ENCODE measurements around the gene TIAM2. TPM values are rescaled to one million over a fixed set of nuclear protein-coding genes. Genes with fewer than 3 reads are reported as not detected.

TIAM2 gene
- total and polyA plus RNA-seq, 8 donors, result 1.1 to 44.2 (median 5.5) TPM

DNA sequence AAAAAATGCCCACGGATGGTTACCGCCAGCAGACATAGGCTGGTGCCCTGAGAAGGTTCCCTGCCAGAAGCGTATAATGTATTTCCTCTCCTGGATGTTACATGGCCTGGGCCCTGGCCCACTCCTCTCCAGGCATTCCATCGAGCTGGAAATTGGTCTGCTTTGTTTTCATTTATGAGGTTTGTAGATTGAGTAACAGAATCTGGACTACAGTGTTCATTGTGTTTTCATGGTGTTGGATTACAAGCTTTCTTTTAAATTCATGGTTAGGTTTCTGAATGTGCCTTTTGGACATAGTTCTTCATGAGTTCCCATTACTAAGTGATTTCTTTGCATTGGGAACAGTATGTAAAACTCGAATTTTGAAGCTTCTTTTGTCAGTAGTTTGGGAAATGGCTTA lies 6.4 kb downstream of the TIAM2 start:
- 67 to 79% (median 73%) methylated on average over 5 of the region's 5 CpGs for WGBS, 5 donors
- no peaks in the 10 kb centered on the region for H3K36me3 ChIP-seq
- peaks cover 0 to 33% (median 13%) of the 10 kb centered on the region in 4 donors for H3K4me1 ChIP-seq
- DNase-seq, result no peak
- H3K27ac ChIP-seq, result no peak overlapping the region
- no peak overlapping the region for H3K4me3 ChIP-seq
- peaks cover 0 to 7% (median 0%) of the 10 kb centered on the region in 3 donors for H3K27me3 ChIP-seq
- TF ChIP-seq, protein P1, sequence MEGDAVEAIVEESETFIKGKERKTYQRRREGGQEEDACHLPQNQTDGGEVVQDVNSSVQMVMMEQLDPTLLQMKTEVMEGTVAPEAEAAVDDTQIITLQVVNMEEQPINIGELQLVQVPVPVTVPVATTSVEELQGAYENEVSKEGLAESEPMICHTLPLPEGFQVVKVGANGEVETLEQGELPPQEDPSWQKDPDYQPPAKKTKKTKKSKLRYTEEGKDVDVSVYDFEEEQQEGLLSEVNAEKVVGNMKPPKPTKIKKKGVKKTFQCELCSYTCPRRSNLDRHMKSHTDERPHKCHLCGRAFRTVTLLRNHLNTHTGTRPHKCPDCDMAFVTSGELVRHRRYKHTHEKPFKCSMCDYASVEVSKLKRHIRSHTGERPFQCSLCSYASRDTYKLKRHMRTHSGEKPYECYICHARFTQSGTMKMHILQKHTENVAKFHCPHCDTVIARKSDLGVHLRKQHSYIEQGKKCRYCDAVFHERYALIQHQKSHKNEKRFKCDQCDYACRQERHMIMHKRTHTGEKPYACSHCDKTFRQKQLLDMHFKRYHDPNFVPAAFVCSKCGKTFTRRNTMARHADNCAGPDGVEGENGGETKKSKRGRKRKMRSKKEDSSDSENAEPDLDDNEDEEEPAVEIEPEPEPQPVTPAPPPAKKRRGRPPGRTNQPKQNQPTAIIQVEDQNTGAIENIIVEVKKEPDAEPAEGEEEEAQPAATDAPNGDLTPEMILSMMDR (IDR thresholded peaks at IDR 0.05), result no peak
- no peak for TF ChIP-seq EP300 (IDR thresholded peaks at IDR 0.05)
- TF ChIP-seq POLR2A (IDR thresholded peaks at IDR 0.05), result no peak
- intact Hi-C loops (cut with DNase I; ENCODE audit: low total_unique reads), result no loop called here
- no peaks in the 10 kb centered on the region for H3K9me3 ChIP-seq

DNA sequence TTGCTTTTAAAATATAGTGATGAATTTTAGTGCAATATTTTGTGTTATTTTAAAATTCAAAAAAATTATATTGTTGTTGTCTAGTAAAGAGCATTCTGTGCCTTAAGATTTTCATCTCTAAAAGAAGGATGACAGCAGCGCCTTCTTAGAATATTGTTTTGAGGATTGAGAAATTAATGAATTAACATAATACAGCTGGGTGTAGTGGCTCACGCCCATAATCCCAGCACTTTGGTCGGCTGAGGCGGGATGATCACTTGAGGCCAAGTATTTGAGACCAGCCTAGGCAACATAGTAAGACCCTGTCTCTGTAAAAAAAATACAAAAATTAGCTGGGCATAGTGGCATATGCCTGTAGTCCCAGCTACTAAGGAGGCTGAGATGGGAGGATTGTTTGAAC lies 6.8 kb downstream of the TIAM2 start:
- WGBS, 5 donors, result 73 to 95% (median 86%) methylated on average over 4 of the region's 4 CpGs
- H3K4me1 ChIP-seq, result peaks cover 0 to 30% (median 10%) of the 10 kb centered on the region in 4 donors

DNA sequence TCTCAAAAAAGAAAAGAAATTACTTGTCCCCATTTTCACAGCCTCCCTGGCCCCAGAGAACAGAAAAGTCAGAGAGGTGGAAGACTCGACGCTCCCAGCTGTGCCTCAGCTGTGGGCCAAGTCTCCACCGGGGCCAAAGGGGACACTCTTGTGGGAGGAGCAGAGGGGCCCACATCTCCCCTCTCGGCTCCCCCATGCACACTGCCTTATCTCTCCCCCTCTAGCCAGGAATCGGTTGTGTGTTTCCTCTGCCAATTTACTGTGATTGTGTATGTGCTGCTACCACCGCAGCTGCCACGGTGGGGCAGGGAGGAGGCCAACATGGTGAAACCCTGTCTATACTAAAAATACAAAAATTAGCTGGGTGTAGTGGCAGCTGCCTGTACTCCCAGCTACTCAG lies 8.4 kb downstream of the TIAM2 start:
- Histone ChIP-seq H3K36me3 (no peaks in the 10 kb centered on the region), H3K4me1 (peaks cover 0 to 17% (median under 1%) of the 10 kb centered on the region in 4 donors), H3K4me3 (no peak overlapping the region), H3K9me3 (no peaks in the 10 kb centered on the region), H3K27ac (no peak overlapping the region), H3K27me3 (no peaks in the 10 kb centered on the region)
- intact Hi-C loops (cut with DNase I; ENCODE audit: low total_unique reads), result no loop called here
- WGBS, 5 donors, result 18 to 75% (median 45%) methylated on average over 3 to 7 of the region's 7 CpGs
- no peak for TF ChIP-seq POLR2A (IDR thresholded peaks at IDR 0.05)
- peak in 1 of 2 donors; percentile 38 for DNase-seq

More for the DNA sequence above, 6.8 kb downstream of the TIAM2 start:
- H3K36me3 ChIP-seq, result no peaks in the 10 kb centered on the region
- H3K27me3 ChIP-seq, result peaks cover 0 to 3% (median 0%) of the 10 kb centered on the region in 3 donors
- DNase-seq, result no peak
- intact Hi-C loops (cut with DNase I; ENCODE audit: low total_unique reads), result no loop called here
- no peak overlapping the region for H3K4me3 ChIP-seq
- no peaks in the 10 kb centered on the region for H3K9me3 ChIP-seq
- no peak overlapping the region for H3K27ac ChIP-seq
- TF ChIP-seq POLR2A (IDR thresholded peaks at IDR 0.05) (no peak), EP300 (IDR thresholded peaks at IDR 0.05) (no peak), POLR2AphosphoS5 (IDR thresholded peaks at IDR 0.05) (no peak)
- TF ChIP-seq, protein P1 (IDR thresholded peaks at IDR 0.05), result no peak

DNA sequence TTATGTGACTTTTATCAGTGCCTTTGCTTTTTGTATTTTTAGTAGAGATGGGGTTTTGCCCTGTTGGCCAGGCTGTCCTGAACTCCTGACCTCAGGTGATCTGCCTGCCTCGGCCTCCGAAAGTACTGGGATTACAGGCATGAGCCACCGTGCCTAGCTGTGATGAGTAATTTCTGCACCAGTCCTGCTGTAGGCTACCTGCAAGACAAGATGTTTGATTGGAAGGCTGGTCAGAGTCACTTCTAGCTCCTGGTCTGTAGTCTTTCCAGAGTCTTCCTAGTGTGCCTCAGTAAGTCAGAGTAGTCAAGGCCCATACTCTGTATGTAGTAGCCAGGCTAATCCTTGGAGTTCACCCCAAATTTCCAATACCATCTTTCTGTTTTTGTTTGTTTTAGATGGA lies 8.9 kb downstream of the TIAM2 start:
- WGBS, 5 donors, result 45 to 93% (median 62%) methylated on average over 3 of the region's 3 CpGs
- H3K4me1 ChIP-seq, result peaks cover 0 to 14% (median 0%) of the 10 kb centered on the region in 4 donors
- TF ChIP-seq, protein P1 (IDR thresholded peaks at IDR 0.05), result no peak
- TF ChIP-seq POLR2A (IDR thresholded peaks at IDR 0.05), result no peak
- no peak for TF ChIP-seq EP300 (IDR thresholded peaks at IDR 0.05)
- no peak for TF ChIP-seq POLR2AphosphoS5 (IDR thresholded peaks at IDR 0.05)
- no peak overlapping the region for H3K4me3 ChIP-seq
- no peaks in the 10 kb centered on the region for H3K9me3 ChIP-seq
- H3K27me3 ChIP-seq, result no peaks in the 10 kb centered on the region
- intact Hi-C loops (cut with DNase I; ENCODE audit: low total_unique reads), result no loop called here
- no peak for DNase-seq
- H3K27ac ChIP-seq, result no peak overlapping the region
- no peaks in the 10 kb centered on the region for H3K36me3 ChIP-seq

DNA sequence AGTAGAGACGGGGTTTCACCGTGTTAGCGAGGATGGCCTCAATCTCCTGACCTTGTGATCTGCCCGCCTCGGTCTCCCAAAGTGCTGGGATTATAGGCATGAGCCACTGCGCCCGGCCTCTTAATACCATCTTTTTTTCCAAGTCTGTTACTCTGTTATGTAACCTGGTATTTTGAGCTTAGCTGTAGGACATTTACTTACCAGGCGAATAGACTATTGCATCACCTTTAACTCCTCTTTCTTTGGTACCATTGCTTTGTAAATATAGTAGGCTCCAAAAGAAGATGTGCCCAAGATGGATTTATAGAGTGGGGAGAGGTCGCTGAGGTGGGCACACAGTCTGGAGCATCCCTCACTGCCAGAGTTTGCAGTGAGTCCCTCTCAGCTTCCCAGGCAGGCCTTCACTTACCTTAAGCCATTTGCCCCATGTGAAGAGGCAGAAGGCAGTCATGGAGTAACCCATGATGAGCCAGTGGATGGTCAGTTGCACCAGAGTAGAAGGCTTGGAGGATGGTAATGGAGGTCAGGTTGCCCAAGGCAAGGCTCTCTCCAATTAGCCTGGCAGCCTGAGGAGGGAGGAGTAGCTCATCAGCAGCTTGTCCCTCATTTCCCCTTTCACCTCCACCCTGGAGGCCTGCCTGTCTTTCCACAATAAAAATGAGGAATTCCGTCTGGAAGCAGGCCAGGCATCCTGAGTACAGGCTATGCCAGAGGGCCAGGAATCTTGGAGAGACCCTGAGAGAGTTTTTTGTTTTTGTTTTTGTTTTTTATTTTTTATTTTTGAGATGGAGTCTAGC lies 9.7 kb downstream of the TIAM2 start:
- Histone ChIP-seq H3K4me1 (peaks cover 0 to 7% (median 0%) of the 10 kb centered on the region in 4 donors), H3K9me3 (no peaks in the 10 kb centered on the region), H3K4me3 (no peak overlapping the region), H3K27ac (no peak overlapping the region), H3K36me3 (no peaks in the 10 kb centered on the region), H3K27me3 (no peaks in the 10 kb centered on the region)
- no peak for DNase-seq
- intact Hi-C loops (cut with DNase I; ENCODE audit: low total_unique reads), result no loop called here
- TF ChIP-seq EP300 (IDR thresholded peaks at IDR 0.05) (no peak), POLR2AphosphoS5 (IDR thresholded peaks at IDR 0.05) (no peak), POLR2A (IDR thresholded peaks at IDR 0.05) (no peak)
- TF ChIP-seq, protein P1 (IDR thresholded peaks at IDR 0.05), result no peak
- 92 to 97% (median 94%) methylated on average over 10 of the region's 10 CpGs for WGBS, 5 donors
